CD14-positive monocyte (primary cell): ENCODE measurements around the gene EHF. TPM values are rescaled to one million over a fixed set of nuclear protein-coding genes. Genes with fewer than 3 reads are reported as not detected.

Experiments
- DNase-seq, 3 donors: peaks; one replicate each; pipeline ENCODE4 v3.0.0-alpha.2; 2011 to 2022
- H2AFZ ChIP-seq: 2 replicates; pipeline ENCODE4 v1.6.0; 2012; ENCODE audit warnings: mild to moderate bottlenecking, low read depth, low read length, inconsistent platforms; ENCODE audit not compliant: insufficient read depth, poor library complexity, severe bottlenecking
- H3K27ac ChIP-seq, 2 donors: 1 replicate in 1 of 2; 2 replicates in 1 of 2; pipeline ENCODE4 v1.5.1; 2012 to 2013; ENCODE audit warnings: low read length in 2 of 2, control low read depth in 1 of 2, inconsistent platforms in 1 of 2, low read depth in 1 of 2, mild to moderate bottlenecking in 1 of 2
- H3K27me3 ChIP-seq, 2 donors: one replicate each; pipeline versions ENCODE4 v1.6.0 to v1.6.1; 2011 to 2013; ENCODE audit warnings: low read length in 2 of 2; ENCODE audit not compliant: control insufficient read depth in 2 of 2, insufficient read depth in 2 of 2
- H3K36me3 ChIP-seq, 2 donors: replicated peaks in 1 of 2; 1 replicate in 1 of 2; 2 replicates in 1 of 2; pipeline versions ENCODE4 v1.5.1 to v1.6.1; 2012 to 2013; ENCODE audit warnings: low read length in 2 of 2, control low read depth in 1 of 2, inconsistent platforms in 1 of 2, mild to moderate bottlenecking in 1 of 2; ENCODE audit not compliant: insufficient read depth in 2 of 2, control insufficient read depth in 1 of 2
- H3K4me1 ChIP-seq, 2 donors: 1 replicate in 1 of 2; 2 replicates in 1 of 2; pipeline versions ENCODE4 v1.5.1 to v1.6.1; 2012 to 2013; ENCODE audit warnings: low read length in 2 of 2, control low read depth in 1 of 2, inconsistent platforms in 1 of 2, mild to moderate bottlenecking in 1 of 2, moderate library complexity in 1 of 2; ENCODE audit not compliant: insufficient read depth in 2 of 2, control insufficient read depth in 1 of 2
- H3K4me2 ChIP-seq: replicated peaks from 2 replicates; pipeline ENCODE3; 2012; ENCODE audit warnings: low read length, moderate library complexity, mild to moderate bottlenecking; ENCODE audit not compliant: poor library complexity, severe bottlenecking; ENCODE audit errors: extremely low read depth
- H3K4me3 ChIP-seq, 3 experiments: fragments of 200-600 bp in 1 of 3; sonication (generic) in 1 of 3; replicated peaks in 1 of 3; 1 replicate in 2 of 3; 2 replicates in 1 of 3; pipeline ENCODE4 v1.5.1; 2011 to 2013; ENCODE audit warnings: low read length in 3 of 3, mild to moderate bottlenecking in 3 of 3, control low read depth in 2 of 3, low read depth in 2 of 3, inconsistent platforms in 1 of 3, moderate library complexity in 1 of 3
- H3K79me2 ChIP-seq: 2 replicates; pipeline ENCODE4 v1.6.0; 2012; ENCODE audit warnings: mild to moderate bottlenecking, control low read depth, inconsistent platforms, low read length, moderate library complexity; ENCODE audit not compliant: insufficient read depth
- H3K9ac ChIP-seq: 2 replicates; pipeline ENCODE4 v1.6.0; 2017; ENCODE audit warnings: low read length, mild to moderate bottlenecking; ENCODE audit not compliant: insufficient read depth, poor library complexity, severe bottlenecking
- H3K9me3 ChIP-seq, 2 donors: replicated peaks in 1 of 2; 1 replicate in 1 of 2; 2 replicates in 1 of 2; pipeline versions ENCODE4 v1.5.1 to v1.6.1; 2012 to 2013; ENCODE audit warnings: low read length in 2 of 2, control low read depth in 1 of 2; ENCODE audit not compliant: control insufficient read depth in 1 of 2, insufficient read depth in 1 of 2
- H4K20me1 ChIP-seq: 2 replicates; pipeline ENCODE4 v1.6.0; 2012; ENCODE audit warnings: mild to moderate bottlenecking, low read length, control low read depth, moderate library complexity; ENCODE audit not compliant: insufficient read depth
- H3K27ac Mint-ChIP-seq, 7 donors: one replicate each; pipeline ENCODE4 v1.8.0; 2020; ENCODE audit warnings: mild to moderate bottlenecking in 7 of 7, mixed read lengths in 7 of 7, moderate library complexity in 6 of 7, inconsistent platforms in 2 of 7
- H3K27me3 Mint-ChIP-seq, 3 donors: one replicate each; pipeline ENCODE4 v1.8.0; 2021 to 2022; ENCODE audit warnings: low read depth in 3 of 3, mild to moderate bottlenecking in 3 of 3, mixed read lengths in 3 of 3, moderate library complexity in 3 of 3, inconsistent platforms in 1 of 3
- H3K36me3 Mint-ChIP-seq, 2 donors: one replicate each; pipeline ENCODE4 v1.8.0; 2020; ENCODE audit warnings: mixed read lengths in 2 of 2, inconsistent platforms in 1 of 2, mild to moderate bottlenecking in 1 of 2
- H3K4me1 Mint-ChIP-seq: one replicate; pipeline ENCODE4 v1.8.0; 2020; ENCODE audit warnings: mild to moderate bottlenecking, mixed read lengths
- H3K4me3 Mint-ChIP-seq, 2 donors: one replicate each; pipeline ENCODE4 v1.8.0; 2020; ENCODE audit warnings: mild to moderate bottlenecking in 2 of 2, mixed read lengths in 2 of 2, moderate library complexity in 1 of 2
- H3K9me3 Mint-ChIP-seq, 7 donors: one replicate each; pipeline ENCODE4 v1.8.0; 2020 to 2022; ENCODE audit warnings: mixed read lengths in 7 of 7, mild to moderate bottlenecking in 6 of 7, moderate library complexity in 6 of 7, inconsistent platforms in 2 of 7
- WGBS: methylation state at CpG from one replicate; pipeline ENCODE4 v1.1.5; 2013; ENCODE audit warnings: missing lambda C conversion rate; ENCODE audit not compliant: insufficient coverage; 5-methylcytosine and 5-hydroxymethylcytosine counted together
- intact Hi-C, 2 donors: fragments of 100-400 bp; cut with micrococcal nuclease; formaldehyde crosslinking; loops; one replicate each; pipeline versions ENCODE4 v1.15.0 to v1.15.1; 2023
- polyA plus RNA-seq, 3 donors: library from polyadenylated mRNA; depleted of rRNA in 1 of 3; unstranded in 2 of 3; stranded (reverse) in 1 of 3; fragments of 300-500 nt in 2 of 3; fragments of >200 nt in 1 of 3; fragmentation: Illumina TruSeq in 2 of 3; gene quantifications; 1 replicate in 2 of 3; 2 replicates in 1 of 3; pipeline ENCODE4 v1.2.3, GENCODE V29; 2012 to 2021
- TF ChIP-seq, protein P1 (sequence below): fragments of 200-600 bp; IDR thresholded peaks from one replicate; pipeline ENCODE4 v1.8.0; 2022; ENCODE audit warnings: antibody characterized with exemption, mild to moderate bottlenecking

Gene EHF
- polyA plus RNA-seq, 3 donors, result 0.17 to 0.21 TPM; not detected in 1

- H3K27me3 ChIP-seq, result no peaks in the 10 kb centered on the region
- H3K27ac Mint-ChIP-seq, result no peak overlapping the region
- H3K36me3 Mint-ChIP-seq, result no peaks in the 10 kb centered on the region
- peaks cover 9 to 13% of the 10 kb centered on the region in 2 donors for H3K4me1 ChIP-seq
- H2AFZ ChIP-seq, result no peak overlapping the region
- TF ChIP-seq, protein P1, sequence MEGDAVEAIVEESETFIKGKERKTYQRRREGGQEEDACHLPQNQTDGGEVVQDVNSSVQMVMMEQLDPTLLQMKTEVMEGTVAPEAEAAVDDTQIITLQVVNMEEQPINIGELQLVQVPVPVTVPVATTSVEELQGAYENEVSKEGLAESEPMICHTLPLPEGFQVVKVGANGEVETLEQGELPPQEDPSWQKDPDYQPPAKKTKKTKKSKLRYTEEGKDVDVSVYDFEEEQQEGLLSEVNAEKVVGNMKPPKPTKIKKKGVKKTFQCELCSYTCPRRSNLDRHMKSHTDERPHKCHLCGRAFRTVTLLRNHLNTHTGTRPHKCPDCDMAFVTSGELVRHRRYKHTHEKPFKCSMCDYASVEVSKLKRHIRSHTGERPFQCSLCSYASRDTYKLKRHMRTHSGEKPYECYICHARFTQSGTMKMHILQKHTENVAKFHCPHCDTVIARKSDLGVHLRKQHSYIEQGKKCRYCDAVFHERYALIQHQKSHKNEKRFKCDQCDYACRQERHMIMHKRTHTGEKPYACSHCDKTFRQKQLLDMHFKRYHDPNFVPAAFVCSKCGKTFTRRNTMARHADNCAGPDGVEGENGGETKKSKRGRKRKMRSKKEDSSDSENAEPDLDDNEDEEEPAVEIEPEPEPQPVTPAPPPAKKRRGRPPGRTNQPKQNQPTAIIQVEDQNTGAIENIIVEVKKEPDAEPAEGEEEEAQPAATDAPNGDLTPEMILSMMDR, result no peak
- no peak overlapping the region for H3K4me3 Mint-ChIP-seq
- H3K36me3 ChIP-seq, result no peaks in the 10 kb centered on the region
- no peaks in the 10 kb centered on the region for H3K9me3 Mint-ChIP-seq
- no peak overlapping the region for H3K9ac ChIP-seq
- intact Hi-C loops, result no loop called here
- H3K4me3 ChIP-seq, result no peak overlapping the region
- H3K4me1 Mint-ChIP-seq, result peaks cover 26% of the 10 kb centered on the region
- no peaks in the 10 kb centered on the region for H3K9me3 ChIP-seq
- no peaks in the 10 kb centered on the region for H4K20me1 ChIP-seq
- H3K27ac ChIP-seq, result no peak overlapping the region
- H3K79me2 ChIP-seq, result no peaks in the 10 kb centered on the region
- no peak for DNase-seq
- peaks cover 2 to 6% (median 4%) of the 10 kb centered on the region in 3 donors for H3K27me3 Mint-ChIP-seq
- WGBS, result 93% methylated on average over 5 of the region's 7 CpGs
- H3K4me2 ChIP-seq, result no peak overlapping the region
Measured at GRCh38 chr11:34602245-34602644, 18.6 kb upstream of the EHF start.

GRCh38 chr11:34603129-34604001, 17.5 kb upstream of the EHF start:
- intact Hi-C loops, result no loop called here
- Histone ChIP-seq H3K9ac (no peak overlapping the region), H2AFZ (no peak overlapping the region)

More at GRCh38 chr11:34603129-34604001, 17.5 kb upstream of the EHF start:
- 87% methylated on average over 11 of the region's 15 CpGs for WGBS
- H3K4me1 ChIP-seq, result peaks cover 9 to 13% of the 10 kb centered on the region in 2 donors
- H3K36me3 Mint-ChIP-seq, result no peaks in the 10 kb centered on the region
- TF ChIP-seq, protein P1, result no peak
- peaks cover 2 to 6% (median 4%) of the 10 kb centered on the region in 3 donors for H3K27me3 Mint-ChIP-seq
- no peaks in the 10 kb centered on the region for H3K27me3 ChIP-seq
- no peaks in the 10 kb centered on the region for H3K9me3 Mint-ChIP-seq
- no peak overlapping the region for H3K4me2 ChIP-seq
- H4K20me1 ChIP-seq, result no peaks in the 10 kb centered on the region
- no peaks in the 10 kb centered on the region for H3K36me3 ChIP-seq
- H3K4me3 Mint-ChIP-seq, result no peak overlapping the region
- no peaks in the 10 kb centered on the region for H3K79me2 ChIP-seq
- H3K27ac Mint-ChIP-seq, result no peak overlapping the region
- no peak overlapping the region for H3K4me3 ChIP-seq
- no peaks in the 10 kb centered on the region for H3K9me3 ChIP-seq
- H3K27ac ChIP-seq, result no peak overlapping the region
- no peak for DNase-seq
- peaks cover 23% of the 10 kb centered on the region for H3K4me1 Mint-ChIP-seq
